H9 (cell line): Measurements from ENCODE around the gene ELF2. TPM values are rescaled to one million over a fixed set of nuclear protein-coding genes. Genes with fewer than 3 reads are reported as not detected.

Experiments
- DNase-seq: peaks from one replicate; pipeline ENCODE4 v3.0.0-alpha.2; 2017
- H2AFZ ChIP-seq: one replicate; pipeline ENCODE4 v1.6.1; 2013; ENCODE audit warnings: mild to moderate bottlenecking, low read length, control low read depth, moderate library complexity
- H2AK5ac ChIP-seq: 2 replicates; pipeline ENCODE4 v1.6.1; 2013; ENCODE audit warnings: low read length, control low read depth, mixed read lengths; ENCODE audit not compliant: insufficient read length
- H2BK120ac ChIP-seq: one replicate; pipeline ENCODE4 v1.6.1; 2013; ENCODE audit warnings: low read depth, mild to moderate bottlenecking, low read length, control low read depth, inconsistent platforms; ENCODE audit not compliant: poor library complexity, severe bottlenecking
- H2BK12ac ChIP-seq: 2 replicates; pipeline ENCODE4 v1.6.1; 2013; ENCODE audit warnings: low read length, control low read depth, mixed read lengths, low read depth; ENCODE audit not compliant: insufficient read length
- H2BK15ac ChIP-seq: 2 replicates; pipeline ENCODE4 v1.6.1; 2013; ENCODE audit warnings: low read depth, low read length, control low read depth
- H2BK20ac ChIP-seq: one replicate; pipeline ENCODE4 v1.6.1; 2013; ENCODE audit warnings: low read depth, mild to moderate bottlenecking, low read length, control low read depth, inconsistent platforms; ENCODE audit not compliant: poor library complexity, severe bottlenecking
- H2BK5ac ChIP-seq: 2 replicates; pipeline ENCODE4 v1.6.1; 2013; ENCODE audit warnings: low read length, control low read depth, mixed read lengths; ENCODE audit not compliant: insufficient read length
- H3K14ac ChIP-seq: 2 replicates; pipeline ENCODE4 v1.6.1; 2013; ENCODE audit warnings: low read length, control low read depth; ENCODE audit not compliant: insufficient read depth
- H3K18ac ChIP-seq: 2 replicates; pipeline ENCODE4 v1.6.1; 2013; ENCODE audit warnings: low read depth, mild to moderate bottlenecking, mixed read lengths, low read length, control low read depth; ENCODE audit not compliant: insufficient read length
- H3K23ac ChIP-seq: 2 replicates; pipeline ENCODE4 v1.6.1; 2013; ENCODE audit warnings: low read length, control low read depth, mixed read lengths, low read depth; ENCODE audit not compliant: insufficient read length
- H3K23me2 ChIP-seq: 2 replicates; pipeline ENCODE4 v1.6.1; 2013; ENCODE audit warnings: low read depth, mild to moderate bottlenecking, mixed read lengths, low read length, control low read depth; ENCODE audit not compliant: insufficient read length, poor library complexity, severe bottlenecking
- H3K27ac ChIP-seq: 2 replicates; pipeline ENCODE4 v1.5.1; 2013; ENCODE audit warnings: low read length, control low read depth, mixed read lengths, low read depth; ENCODE audit not compliant: insufficient read length
- H3K27me3 ChIP-seq: 2 replicates; pipeline ENCODE4 v1.6.1; 2013; ENCODE audit warnings: low read length, control low read depth, inconsistent platforms; ENCODE audit not compliant: insufficient read depth
- H3K4ac ChIP-seq: 2 replicates; pipeline ENCODE4 v1.6.1; 2013; ENCODE audit warnings: low read depth, mild to moderate bottlenecking, control low read depth, inconsistent platforms, low read length, moderate library complexity
- H3K4me1 ChIP-seq: 2 replicates; pipeline ENCODE4 v1.6.1; 2013; ENCODE audit warnings: low read length, control low read depth, inconsistent platforms; ENCODE audit not compliant: insufficient read depth
- H3K4me2 ChIP-seq: 2 replicates; pipeline ENCODE4 v1.6.1; 2013; ENCODE audit warnings: low read length, control low read depth, mixed read lengths; ENCODE audit not compliant: insufficient read length, insufficient read depth
- H3K56ac ChIP-seq: 2 replicates; pipeline ENCODE4 v1.6.1; 2013; ENCODE audit warnings: low read depth, mild to moderate bottlenecking, mixed read lengths, low read length, control low read depth; ENCODE audit not compliant: insufficient read length
- H3K79me1 ChIP-seq: 2 replicates; pipeline ENCODE4 v1.6.1; 2013; ENCODE audit warnings: low read depth, mild to moderate bottlenecking, moderate library complexity, low read length, control low read depth, inconsistent platforms; ENCODE audit not compliant: insufficient read depth, poor library complexity, severe bottlenecking
- H3K79me2 ChIP-seq: 2 replicates; pipeline ENCODE4 v1.6.1; 2013; ENCODE audit warnings: low read length, control low read depth, inconsistent platforms; ENCODE audit not compliant: insufficient read depth
- H3K9ac ChIP-seq: 2 replicates; pipeline ENCODE4 v1.6.1; 2013; ENCODE audit warnings: low read length, control low read depth, mixed read lengths; ENCODE audit not compliant: insufficient read length; ENCODE audit errors: extremely low read depth
- H3K9me3 ChIP-seq: one replicate; pipeline ENCODE4 v1.6.1; 2013; ENCODE audit warnings: low read depth, low read length, inconsistent platforms; ENCODE audit not compliant: control insufficient read depth
- H3T11ph ChIP-seq: one replicate; pipeline ENCODE4 v1.6.1; 2013; ENCODE audit warnings: mild to moderate bottlenecking, low read length, control low read depth, inconsistent platforms
- H4K20me1 ChIP-seq: one replicate; pipeline ENCODE4 v1.6.1; 2013; ENCODE audit not compliant: control insufficient read depth, insufficient read length, insufficient read depth
- H4K5ac ChIP-seq: 2 replicates; pipeline ENCODE4 v1.6.1; 2013; ENCODE audit warnings: low read depth, mild to moderate bottlenecking, mixed read lengths, low read length, control low read depth; ENCODE audit not compliant: insufficient read length
- H4K8ac ChIP-seq: replicated peaks from 2 replicates; pipeline ENCODE4 v1.6.1; 2013; ENCODE audit warnings: low read length, control low read depth, mixed read lengths, low read depth; ENCODE audit not compliant: insufficient read length
- H4K91ac ChIP-seq: 2 replicates; pipeline ENCODE4 v1.6.1; 2013; ENCODE audit warnings: low read depth, mild to moderate bottlenecking, moderate library complexity, mixed read lengths, low read length, control low read depth; ENCODE audit not compliant: insufficient read length
- H3K27ac Mint-ChIP-seq, 3 experiments: 2 replicates in 2 of 3; 3 replicates in 1 of 3; pipeline ENCODE4 v1.8.0; 2020 to 2021; ENCODE audit warnings: mixed read lengths in 3 of 3, mild to moderate bottlenecking in 1 of 3, moderate library complexity in 1 of 3
- H3K27me3 Mint-ChIP-seq: 2 replicates; pipeline ENCODE4 v1.8.0; 2021; ENCODE audit warnings: low read depth, mild to moderate bottlenecking, moderate library complexity, mixed read lengths
- H3K36me3 Mint-ChIP-seq, 3 experiments: 2 replicates in 2 of 3; 3 replicates in 1 of 3; pipeline ENCODE4 v1.8.0; 2020 to 2021; ENCODE audit warnings: low read depth in 3 of 3, mixed read lengths in 3 of 3; ENCODE audit not compliant: insufficient read depth in 1 of 3
- H3K4me1 Mint-ChIP-seq, 2 experiments: 2 replicates each; pipeline ENCODE4 v1.8.0; 2020; ENCODE audit warnings: mixed read lengths in 2 of 2
- H3K4me3 Mint-ChIP-seq, 2 experiments: 2 replicates in 1 of 2; 3 replicates in 1 of 2; pipeline ENCODE4 v1.8.0; 2020 to 2021; ENCODE audit warnings: mild to moderate bottlenecking in 2 of 2, mixed read lengths in 2 of 2, moderate library complexity in 1 of 2
- H3K9me3 Mint-ChIP-seq, 2 experiments: 2 replicates in 1 of 2; 3 replicates in 1 of 2; pipeline ENCODE4 v1.8.0; 2020; ENCODE audit warnings: mild to moderate bottlenecking in 2 of 2, mixed read lengths in 2 of 2, moderate library complexity in 1 of 2
- CTCF ChIP-seq: fragments of 200-600 bp; sonication (generic); conservative IDR thresholded peaks from 3 replicates; pipeline ENCODE4 v1.8.0; 2021; ENCODE audit warnings: antibody characterized with exemption, mild to moderate bottlenecking
- WGBS: extraction: QIAGEN DNeasy Blood & Tissue Kit; methylation state at CpG from one replicate; pipeline ENCODE4 v1.1.7; 2013; ENCODE audit warnings: missing lambda C conversion rate, low lambda C conversion rate, mixed read lengths; ENCODE audit not compliant: insufficient read length; ENCODE audit errors: extremely low coverage; 5-methylcytosine and 5-hydroxymethylcytosine counted together
- total RNA-seq: library from RNA; stranded (reverse); gene quantifications from 2 replicates; pipeline ENCODE4 v1.2.1, GENCODE V29; 2021

The ELF2 gene
- total RNA-seq, 1 experiment from 2014 or later: 49.6 TPM

DNA sequence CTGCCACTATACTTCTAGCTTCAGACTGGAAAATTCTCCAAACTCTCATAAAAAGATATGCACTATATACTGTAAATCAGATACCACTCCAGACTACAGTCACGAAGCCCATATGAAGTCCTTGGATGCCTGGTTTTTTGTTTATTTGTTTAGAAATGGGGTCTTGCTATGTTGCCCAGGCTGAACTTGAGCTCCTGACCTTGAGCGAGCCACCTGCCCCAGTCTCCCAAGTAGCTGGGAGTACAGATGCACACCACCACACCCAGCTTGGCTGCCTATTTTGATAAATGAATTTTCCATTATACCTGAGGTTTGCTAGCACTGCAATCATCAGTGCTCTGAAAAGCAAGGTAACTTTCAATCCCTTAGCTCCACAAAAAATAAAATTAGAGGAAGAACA is 53.1 kb downstream of the ELF2 start:
- H2BK5ac ChIP-seq: no peak overlapping the region
- no peak overlapping the region for H4K8ac ChIP-seq
- H3T11ph ChIP-seq: no peak overlapping the region
- no CpG with 5 or more reads among the region's 2 CpGs for WGBS
- no peak overlapping the region for H2BK20ac ChIP-seq
- H3K4me1 ChIP-seq: no peaks in the 10 kb centered on the region
- H3K14ac ChIP-seq: no peak overlapping the region
- H4K5ac ChIP-seq: no peak overlapping the region
- peaks cover 4% of the 10 kb centered on the region for H3K79me1 ChIP-seq
- H3K23ac ChIP-seq: no peak overlapping the region
- Mint-ChIP-seq H3K27ac (no peak overlapping the region), H3K36me3 (peaks cover 3 to 30% (median 28%) of the 10 kb centered on the region in 3 experiments; a peak in 6 of 7 replicates), H3K4me1 (peaks cover 0 to 4% of the 10 kb centered on the region in 2 experiments; a peak in 1 of 4 replicates), H3K27me3 (no peaks in the 10 kb centered on the region), H3K4me3 (no peak overlapping the region), H3K9me3 (no peaks in the 10 kb centered on the region)
- H4K20me1 ChIP-seq: no peaks in the 10 kb centered on the region
- H3K56ac ChIP-seq: no peak overlapping the region
- no peak overlapping the region for H4K91ac ChIP-seq
- H2AK5ac ChIP-seq: no peak overlapping the region
- H3K9me3 ChIP-seq: no peaks in the 10 kb centered on the region
- DNase-seq: no peak
- no peak overlapping the region for H2BK12ac ChIP-seq
- H2AFZ ChIP-seq: no peak overlapping the region
- no peak overlapping the region for H3K4ac ChIP-seq
- no peak overlapping the region for H3K27ac ChIP-seq
- H3K9ac ChIP-seq: no peak overlapping the region
- H3K18ac ChIP-seq: no peak overlapping the region
- no peak overlapping the region for H2BK15ac ChIP-seq
- no peak overlapping the region for H3K4me2 ChIP-seq
- no peaks in the 10 kb centered on the region for H3K79me2 ChIP-seq
- TF ChIP-seq CTCF: no peak
- H2BK120ac ChIP-seq: no peak overlapping the region
- H3K23me2 ChIP-seq: no peaks in the 10 kb centered on the region
- no peaks in the 10 kb centered on the region for H3K27me3 ChIP-seq
